NCI-H1436 treated with DMSO at 0.1 percent for 48 hours (cell line): ENCODE results near the gene COMT.

Experiments
- DNase-seq: peaks from one replicate; lab custom pipeline; 2025; lab: John Stamatoyannopoulos, UW

COMT gene

GRCh38 chr22:19970031-19970478 lies 28.5 kb downstream of the COMT start:
- DNase-seq, result no peak

- no peak for DNase-seq
Observed at GRCh38 chr22:19970479-19971275, 29.1 kb downstream of the COMT start.

GRCh38 chr22:19971276-19972124 lies 29.9 kb downstream of the COMT start:
- DNase-seq, result no peak

GRCh38 chr22:19972251-19972650 lies 30.7 kb downstream of the COMT start:
- DNase-seq, result no peak

GRCh38 chr22:19972652-19973550 lies 31.3 kb downstream of the COMT start:
- no peak for DNase-seq

- no peak for DNase-seq
Observed at GRCh38 chr22:19973551-19974267, 32.1 kb downstream of the COMT start.

- peak; percentile 93 for DNase-seq
Observed at GRCh38 chr22:19974268-19974861, 32.8 kb downstream of the COMT start.

- DNase-seq, result no peak
Observed at GRCh38 chr22:19974935-19975706, 33.5 kb downstream of the COMT start.

GRCh38 chr22:19975707-19976035 lies 34.1 kb downstream of the COMT start:
- DNase-seq, result no peak

GRCh38 chr22:19976671-19977070 lies 35.1 kb downstream of the COMT start:
- DNase-seq, result no peak

- no peak for DNase-seq
Observed at GRCh38 chr22:19977296-19978243, 36.0 kb downstream of the COMT start.

GRCh38 chr22:19978748-19979147 lies 37.2 kb downstream of the COMT start:
- no peak for DNase-seq

GRCh38 chr22:19979712-19980493 lies 38.3 kb downstream of the COMT start:
- DNase-seq, result no peak

- DNase-seq, result no peak
Observed at GRCh38 chr22:19980766-19981165, 39.2 kb downstream of the COMT start.

- DNase-seq, result no peak
Observed at GRCh38 chr22:19981171-19981960, 39.8 kb downstream of the COMT start.

- DNase-seq, result no peak
Observed at GRCh38 chr22:19981961-19982920, 40.7 kb downstream of the COMT start.
